ENCODE measurements around the gene CHRM3.

CHRM3 gene

GRCh38 chr1:239413916-239414315 lies 27.5 kb downstream of the CHRM3 start:
- DNase-seq (ENCODE audit: low spot score), result no peak

- DNase-seq (ENCODE audit: low spot score), result no peak
Measured at GRCh38 chr1:239417221-239417620, 30.9 kb downstream of the CHRM3 start.

GRCh38 chr1:239417986-239418640 lies 31.7 kb downstream of the CHRM3 start:
- DNase-seq (ENCODE audit: low spot score), result no peak

GRCh38 chr1:239418681-239419080 lies 32.3 kb downstream of the CHRM3 start:
- no peak for DNase-seq (ENCODE audit: low spot score)

- no peak for DNase-seq (ENCODE audit: low spot score)
Measured at GRCh38 chr1:239421811-239422210, 35.4 kb downstream of the CHRM3 start.

- no peak for DNase-seq (ENCODE audit: low spot score)
Measured at GRCh38 chr1:239422818-239423217, 36.5 kb downstream of the CHRM3 start.

GRCh38 chr1:239426821-239427475 lies 40.6 kb downstream of the CHRM3 start:
- no peak for DNase-seq (ENCODE audit: low spot score)

- DNase-seq (ENCODE audit: low spot score), result no peak
Measured at GRCh38 chr1:239427712-239428111, 41.3 kb downstream of the CHRM3 start.

- no peak for DNase-seq (ENCODE audit: low spot score)
Measured at GRCh38 chr1:239428120-239428710, 41.8 kb downstream of the CHRM3 start.

GRCh38 chr1:239429163-239429562 lies 42.8 kb downstream of the CHRM3 start:
- no peak for DNase-seq (ENCODE audit: low spot score)

- no peak for DNase-seq (ENCODE audit: low spot score)
Measured at GRCh38 chr1:239432255-239432654, 45.9 kb downstream of the CHRM3 start.

- DNase-seq (ENCODE audit: low spot score), result no peak
Measured at GRCh38 chr1:239434181-239434580, 47.8 kb downstream of the CHRM3 start.

Measured in GM03348 (cell line).